OCI-LY3 (cell line): ENCODE results near the gene MRPL20.
"Not testable (repeated sequence)": the region's sequence is repeated elsewhere in the genome, so short reads cannot be mapped to it uniquely, and the experiment has no call there.

Experiments
- CTCF ChIP-seq: fragments of 200-600, 300-600 bp; sonication (generic); IDR thresholded peaks from 2 replicates; pipeline ENCODE4 v1.5.1; 2014; ENCODE audit warnings: antibody characterized with exemption, low read length, low read depth
- EZH2phosphoT487 ChIP-seq: fragments of 200-600 bp; shearing (Covaris generic); IDR thresholded peaks from 2 replicates; pipeline ENCODE4 v1.6.1; 2018; ENCODE audit warnings: antibody characterized with exemption, mixed run types, low read depth

DNA sequence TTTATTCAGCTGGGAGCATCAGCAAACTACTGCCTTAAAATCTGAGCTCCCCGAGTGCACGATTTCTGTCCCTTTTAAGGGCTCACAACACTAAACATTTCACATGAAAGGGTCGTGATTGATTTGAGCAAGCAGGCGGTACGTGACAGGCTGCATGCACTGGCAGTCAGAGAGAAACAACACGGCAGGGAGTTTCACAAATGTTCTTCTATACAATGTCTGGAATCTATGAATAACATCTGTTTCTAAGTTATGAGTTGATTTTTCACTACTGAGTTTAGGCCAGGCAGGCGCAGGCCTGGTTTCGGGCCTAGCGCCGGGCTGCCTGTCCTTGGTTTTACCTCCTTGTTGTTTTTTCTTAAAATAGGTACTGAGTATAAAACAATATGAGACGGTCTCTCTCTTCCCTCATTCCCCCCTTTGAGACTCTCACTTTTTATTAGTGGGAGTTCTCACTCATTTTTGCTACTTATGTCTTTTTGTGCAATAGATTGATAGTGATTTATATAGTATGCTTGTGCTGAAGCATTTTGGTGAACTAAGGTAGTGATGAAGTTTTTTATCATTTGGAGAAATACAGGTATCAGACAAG, 5.3 kb upstream of the MRPL20 start:
- TF ChIP-seq CTCF, EZH2phosphoT487: not testable (repeated sequence)
